Hepatocyte (in vitro differentiated cells): Measurements from ENCODE around the gene CAPZB. TPM values are rescaled to one million over a fixed set of nuclear protein-coding genes. Genes with fewer than 3 reads are reported as not detected.

ENCODE experiments used
- DNase-seq: peaks from one replicate; pipeline ENCODE4 v3.0.0-alpha.2; 2016; ENCODE audit warnings: low spot score
- H2AFZ ChIP-seq: fragments of 200-600 bp; sonication (generic); 2 replicates; pipeline ENCODE4 v1.6.0; 2016; ENCODE audit warnings: antibody characterized with exemption, mild to moderate bottlenecking
- H3K27ac ChIP-seq: fragments of 200-600 bp; sonication (generic); 2 replicates; pipeline ENCODE4 v1.5.1; 2016; ENCODE audit warnings: mild to moderate bottlenecking
- H3K27me3 ChIP-seq: fragments of 200-600 bp; sonication (generic); 2 replicates; pipeline ENCODE4 v1.6.1; 2016
- H3K36me3 ChIP-seq: fragments of 200-600 bp; sonication (generic); replicated peaks from 2 replicates; pipeline ENCODE4 v1.5.1; 2016; ENCODE audit warnings: low read depth; ENCODE audit not compliant: insufficient read depth
- H3K4me1 ChIP-seq: fragments of 200-600 bp; sonication (generic); 2 replicates; pipeline ENCODE4 v1.5.1; 2016; ENCODE audit warnings: mild to moderate bottlenecking, moderate library complexity; ENCODE audit not compliant: insufficient read depth
- H3K4me2 ChIP-seq: fragments of 200-600 bp; sonication (generic); 2 replicates; pipeline ENCODE4 v1.6.0; 2016
- H3K4me3 ChIP-seq: fragments of 200-600 bp; sonication (generic); 2 replicates; pipeline ENCODE4 v1.5.1; 2016; ENCODE audit warnings: mild to moderate bottlenecking
- H3K79me2 ChIP-seq: fragments of 200-600 bp; sonication (generic); 2 replicates; pipeline ENCODE4 v1.6.0; 2017; ENCODE audit warnings: mild to moderate bottlenecking
- H3K9me2 ChIP-seq: fragments of 200-600 bp; sonication (generic); replicated peaks from 2 replicates; pipeline ENCODE4 v1.6.0; 2017; ENCODE audit warnings: mild to moderate bottlenecking; ENCODE audit not compliant: insufficient read depth
- H3K9me3 ChIP-seq: fragments of 200-600 bp; sonication (generic); 2 replicates; pipeline ENCODE4 v1.5.1; 2016; ENCODE audit warnings: low read depth, mild to moderate bottlenecking
- H4K20me1 ChIP-seq: fragments of 200-600 bp; sonication (generic); 2 replicates; pipeline ENCODE4 v1.6.0; 2016; ENCODE audit warnings: mild to moderate bottlenecking; ENCODE audit not compliant: insufficient read depth, poor library complexity, severe bottlenecking
- EZH2 ChIP-seq: fragments of 200-600 bp; sonication (generic); IDR thresholded peaks from 2 replicates; pipeline ENCODE4 v1.6.1; 2016; ENCODE audit warnings: antibody characterized with exemption, mild to moderate bottlenecking, borderline replicate concordance
- EZH2phosphoT487 ChIP-seq: fragments of 200-600 bp; sonication (generic); IDR thresholded peaks from one replicate; pipeline ENCODE4 v1.6.1; 2018; ENCODE audit warnings: antibody characterized with exemption, mild to moderate bottlenecking, low read depth, moderate library complexity; ENCODE audit not compliant: unreplicated experiment, severe bottlenecking
- WGBS: methylation state at CpG from one replicate; pipeline ENCODE4 v1.1.6; 2016; ENCODE audit warnings: low lambda C conversion rate; ENCODE audit errors: missing lambda C conversion rate; 5-methylcytosine and 5-hydroxymethylcytosine counted together
- polyA plus RNA-seq: library from polyadenylated mRNA; unstranded; fragments of >200 nt; fragmentation: Nextera tagmentation; extraction: Ambion mirVana; gene quantifications from 2 replicates; pipeline ENCODE4 v1.2.1, GENCODE V29; 2016
- total RNA-seq: library from RNA; depleted of rRNA; stranded (reverse); fragments of >200 nt; gene quantifications from 2 replicates; pipeline ENCODE4 v1.2.3, GENCODE V29; 2014
- TF ChIP-seq, protein P1 (sequence below): fragments of 200-600 bp; sonication (generic); IDR thresholded peaks from 2 replicates; pipeline ENCODE4 v1.5.1; 2016; ENCODE audit warnings: antibody characterized with exemption, mild to moderate bottlenecking; ENCODE audit not compliant: poor library complexity

CAPZB gene
- total and polyA plus RNA-seq, 2 experiments from 2014 or later, result 139 to 261 TPM

DNA sequence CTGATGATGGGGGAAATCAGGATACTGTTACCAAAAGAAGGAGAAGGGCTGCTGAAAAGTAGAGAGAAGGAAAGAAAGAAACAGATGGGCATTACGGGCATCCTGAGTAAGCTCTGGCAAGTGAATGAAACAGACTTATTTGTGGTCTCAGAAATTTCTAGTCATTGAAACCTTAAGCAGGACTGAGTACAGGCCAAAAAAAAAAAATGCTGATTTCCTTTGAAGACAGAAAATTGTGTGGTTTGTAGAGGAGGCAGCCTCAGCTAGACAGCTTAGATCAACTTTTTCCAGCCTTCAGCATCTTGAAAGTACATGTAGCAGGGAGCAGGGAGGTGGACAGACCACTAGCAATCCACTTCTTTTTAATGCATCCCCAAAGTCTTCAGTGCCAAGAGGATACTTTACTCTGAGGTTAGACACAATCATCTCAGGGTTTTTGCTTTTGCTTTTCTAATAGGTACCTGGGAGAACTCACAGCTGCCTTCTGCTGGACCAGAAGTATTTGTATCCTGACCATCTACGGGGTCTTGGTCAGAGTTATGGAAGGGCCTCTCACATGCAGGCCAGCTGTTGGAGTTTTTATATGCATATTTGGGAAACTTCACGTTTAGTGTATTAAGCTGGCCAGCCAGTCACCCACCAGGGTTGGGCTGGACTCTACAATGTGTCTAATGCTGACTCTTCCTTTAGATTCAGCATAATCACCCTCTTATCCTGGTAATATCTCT, 10.6 kb upstream of the CAPZB start:
- no peak overlapping the region for H3K4me2 ChIP-seq
- no peak overlapping the region for H3K4me3 ChIP-seq
- no peak overlapping the region for H2AFZ ChIP-seq
- no peaks in the 10 kb centered on the region for H4K20me1 ChIP-seq
- DNase-seq, result no peak
- no peaks in the 10 kb centered on the region for H3K4me1 ChIP-seq
- peak overlapping the region; percentile 72 for H3K27ac ChIP-seq
- H3K79me2 ChIP-seq, result no peaks in the 10 kb centered on the region
- 49% methylated on average over 3 of the region's 3 CpGs for WGBS
- no peaks in the 10 kb centered on the region for H3K9me3 ChIP-seq
- H3K36me3 ChIP-seq, result no peaks in the 10 kb centered on the region
- no peaks in the 10 kb centered on the region for H3K27me3 ChIP-seq
- TF ChIP-seq EZH2phosphoT487 (no peak), EZH2 (no peak)
- TF ChIP-seq, protein P1, sequence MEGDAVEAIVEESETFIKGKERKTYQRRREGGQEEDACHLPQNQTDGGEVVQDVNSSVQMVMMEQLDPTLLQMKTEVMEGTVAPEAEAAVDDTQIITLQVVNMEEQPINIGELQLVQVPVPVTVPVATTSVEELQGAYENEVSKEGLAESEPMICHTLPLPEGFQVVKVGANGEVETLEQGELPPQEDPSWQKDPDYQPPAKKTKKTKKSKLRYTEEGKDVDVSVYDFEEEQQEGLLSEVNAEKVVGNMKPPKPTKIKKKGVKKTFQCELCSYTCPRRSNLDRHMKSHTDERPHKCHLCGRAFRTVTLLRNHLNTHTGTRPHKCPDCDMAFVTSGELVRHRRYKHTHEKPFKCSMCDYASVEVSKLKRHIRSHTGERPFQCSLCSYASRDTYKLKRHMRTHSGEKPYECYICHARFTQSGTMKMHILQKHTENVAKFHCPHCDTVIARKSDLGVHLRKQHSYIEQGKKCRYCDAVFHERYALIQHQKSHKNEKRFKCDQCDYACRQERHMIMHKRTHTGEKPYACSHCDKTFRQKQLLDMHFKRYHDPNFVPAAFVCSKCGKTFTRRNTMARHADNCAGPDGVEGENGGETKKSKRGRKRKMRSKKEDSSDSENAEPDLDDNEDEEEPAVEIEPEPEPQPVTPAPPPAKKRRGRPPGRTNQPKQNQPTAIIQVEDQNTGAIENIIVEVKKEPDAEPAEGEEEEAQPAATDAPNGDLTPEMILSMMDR, result no peak
- H3K9me2 ChIP-seq, result no peaks in the 10 kb centered on the region

- no peaks in the 10 kb centered on the region for H3K27me3 ChIP-seq
- no peaks in the 10 kb centered on the region for H3K36me3 ChIP-seq
- no peak overlapping the region for H2AFZ ChIP-seq
- no peaks in the 10 kb centered on the region for H3K9me2 ChIP-seq
- TF ChIP-seq, protein P1, result no peak
- no peak for TF ChIP-seq EZH2
- no peak for TF ChIP-seq EZH2phosphoT487
- H3K4me3 ChIP-seq, result no peak overlapping the region
- no peak for DNase-seq
- H3K79me2 ChIP-seq, result no peaks in the 10 kb centered on the region
- H4K20me1 ChIP-seq, result no peaks in the 10 kb centered on the region
- H3K4me1 ChIP-seq, result no peaks in the 10 kb centered on the region
- 90% methylated on average over 11 of the region's 11 CpGs for WGBS
- no peaks in the 10 kb centered on the region for H3K9me3 ChIP-seq
- no peak overlapping the region for H3K4me2 ChIP-seq
- H3K27ac ChIP-seq, result peak overlapping the region; percentile 49
These were observed 9.8 kb upstream of the CAPZB start for GRCh38 chr1:19495000-19495656.

DNA sequence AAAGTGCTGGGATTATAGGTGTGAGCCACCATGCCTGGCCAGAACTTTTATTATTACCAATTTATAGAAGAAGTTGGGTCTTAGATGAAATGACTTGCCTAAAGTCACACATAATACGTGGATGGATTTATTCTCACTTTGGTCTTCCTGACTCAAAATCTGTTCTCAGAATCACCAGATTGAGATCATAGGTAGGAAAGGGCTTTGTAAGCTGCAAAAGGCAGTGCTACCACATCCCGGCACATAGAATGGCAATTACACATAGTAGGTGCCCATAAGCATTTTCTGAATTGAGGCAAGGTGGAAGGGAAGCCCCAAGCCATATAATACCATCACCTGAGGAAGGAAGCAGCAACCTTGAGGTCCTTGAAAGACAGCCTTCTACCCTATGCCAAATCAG, 8.2 kb upstream of the CAPZB start:
- Histone ChIP-seq H3K4me1 (no peaks in the 10 kb centered on the region), H3K79me2 (no peaks in the 10 kb centered on the region), H2AFZ (no peak overlapping the region), H3K36me3 (no peaks in the 10 kb centered on the region), H3K9me2 (no peaks in the 10 kb centered on the region), H3K4me2 (no peak overlapping the region), H3K4me3 (no peak overlapping the region), H3K27me3 (no peaks in the 10 kb centered on the region), H3K9me3 (no peaks in the 10 kb centered on the region), H3K27ac (no peak overlapping the region), H4K20me1 (no peaks in the 10 kb centered on the region)
- TF ChIP-seq, protein P1, result no peak
- no peak for TF ChIP-seq EZH2phosphoT487
- no peak for DNase-seq
- WGBS, result 70% methylated on average over 2 of the region's 2 CpGs
